Embryonic facial prominence (tissue), 1 donor: ENCODE data around the gene TIMM13.

Experiments
- DNase-seq: peaks from one replicate; pipeline ENCODE4 v3.0.0-alpha.2; 2016; ENCODE audit errors: extremely low spot score

TIMM13 gene

DNA sequence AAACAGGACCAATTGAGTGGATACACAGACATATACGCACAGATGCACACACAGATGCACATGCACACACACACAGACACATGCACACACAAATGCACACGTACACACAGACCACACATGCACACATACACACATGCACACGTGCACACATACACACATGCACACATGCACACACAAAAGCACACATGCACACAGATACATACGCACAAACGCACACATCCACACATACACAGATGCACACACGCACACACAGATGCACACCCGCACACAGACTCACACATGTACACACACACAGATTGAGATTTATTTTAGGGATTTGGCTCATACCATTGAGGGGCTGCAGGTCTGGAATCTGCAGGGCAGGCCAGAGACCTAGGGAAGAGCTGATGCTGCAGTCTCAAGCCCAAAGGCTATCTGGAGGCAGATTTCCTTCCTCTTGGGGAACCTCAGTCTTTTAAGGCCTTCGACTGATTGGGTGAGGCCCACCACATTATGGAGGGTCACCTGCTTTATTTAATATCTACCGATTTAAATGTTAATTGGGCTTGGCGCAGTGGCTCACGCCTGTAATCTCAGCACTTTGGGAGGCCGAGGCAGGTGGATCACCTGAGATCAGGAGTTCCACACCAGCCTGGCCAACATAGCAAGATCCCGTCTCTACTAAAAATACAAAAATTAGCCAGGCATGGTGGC is 44.7 kb downstream of the TIMM13 start:
- DNase-seq, result no peak

DNA sequence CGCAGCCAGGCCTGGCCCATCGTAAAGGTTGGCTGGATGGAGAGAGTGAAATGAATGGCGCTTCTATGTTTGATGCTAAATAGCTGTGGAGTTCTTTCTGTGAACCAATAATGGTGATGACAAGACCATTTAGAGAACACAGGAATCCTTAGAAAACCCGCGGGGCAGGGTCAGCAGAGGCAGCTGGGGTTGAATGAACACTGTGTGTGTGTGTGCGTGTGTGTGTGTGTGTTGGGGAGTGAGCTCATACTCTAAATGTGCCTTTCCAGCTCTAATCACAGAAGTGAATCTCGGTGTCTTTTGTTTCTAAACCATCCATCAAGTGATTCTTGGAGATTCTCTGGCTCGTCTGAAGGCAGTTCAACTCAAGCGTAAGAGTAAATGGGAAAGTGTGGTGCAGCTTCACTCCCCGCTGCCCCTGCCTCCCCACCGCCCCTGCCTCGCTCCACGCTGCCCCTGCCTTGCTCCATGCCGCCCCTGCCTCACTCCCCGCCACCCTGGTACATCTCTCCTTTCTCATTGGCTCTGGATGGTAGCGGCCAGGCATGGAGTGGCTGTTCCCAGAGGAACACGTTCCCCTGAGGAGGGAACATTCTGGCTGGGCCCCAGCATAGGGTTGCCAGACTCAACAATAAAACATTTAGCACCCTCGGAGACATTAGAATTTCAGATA is 46.1 kb downstream of the TIMM13 start:
- DNase-seq, result no peak

GRCh38 chr19:2380567-2380966 is 46.8 kb downstream of the TIMM13 start:
- no peak for DNase-seq

DNA sequence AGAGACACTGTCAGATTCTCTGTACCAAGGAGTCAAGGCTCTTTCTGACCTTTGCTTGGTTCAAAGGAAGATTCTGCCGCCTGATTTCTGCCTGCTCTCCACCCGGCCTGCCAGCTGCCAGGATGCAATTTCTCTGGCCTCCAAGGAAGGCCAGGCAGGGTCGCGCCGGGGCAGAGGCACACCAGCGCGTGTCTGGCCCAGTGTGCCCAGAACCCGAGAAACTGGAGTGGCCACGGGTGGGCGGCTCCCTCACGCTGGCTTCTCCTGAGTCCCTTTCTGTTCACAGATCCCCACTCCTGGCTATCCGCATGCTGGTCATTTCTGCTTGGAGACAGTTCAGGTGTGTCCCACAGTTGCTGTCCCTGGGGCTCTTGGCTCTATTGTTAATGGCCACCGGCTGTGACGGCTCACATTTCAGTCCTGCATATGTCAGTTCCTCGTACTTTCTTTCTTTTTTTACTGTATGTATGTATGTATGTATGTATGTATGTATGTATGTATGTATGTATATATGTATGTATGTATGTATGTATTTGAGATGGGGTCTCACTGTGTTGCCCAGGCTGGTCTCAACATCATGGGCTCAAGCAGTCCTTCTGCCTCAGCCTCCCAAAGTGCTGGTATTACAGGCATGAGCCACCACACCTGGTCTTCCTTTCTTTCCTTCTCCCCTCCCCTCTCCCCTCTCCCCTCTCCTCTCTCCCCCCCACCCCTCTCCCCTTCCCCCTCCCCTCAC is 50.4 kb downstream of the TIMM13 start:
- DNase-seq, result no peak
